H1 (cell line): ENCODE results near the gene IQCE.
"Not testable (repeated sequence)": the region's sequence is repeated elsewhere in the genome, so short reads cannot be mapped to it uniquely, and the experiment has no call there.

Experiments used
- BRCA1 ChIP-seq: IDR thresholded peaks from 2 replicates; pipeline ENCODE4 v1.6.1; 2012; ENCODE audit warnings: low read depth, low read length, improper control_type of control experiment
- CREB1 ChIP-seq: IDR thresholded peaks from 2 replicates; pipeline ENCODE4 v1.6.1; 2012; ENCODE audit warnings: inconsistent platforms
- JUN ChIP-seq: IDR thresholded peaks from 2 replicates; pipeline ENCODE4 v1.6.1; 2011; ENCODE audit warnings: low read depth, mild to moderate bottlenecking, improper control_type of control experiment, low read length
- RBBP5 ChIP-seq: IDR thresholded peaks from 2 replicates; pipeline ENCODE4 v1.7.1; 2012; ENCODE audit warnings: low read depth, mild to moderate bottlenecking, inconsistent platforms, low read length, moderate library complexity, borderline replicate concordance
- TF ChIP-seq, protein P1 (sequence below), 3 experiments: IDR thresholded peaks; 1 replicate in 2 of 3; 2 replicates in 1 of 3; pipeline versions ENCODE4 v1.5.1 to v1.6.1; 2011; ENCODE audit warnings: low read length in 3 of 3, mild to moderate bottlenecking in 3 of 3, inconsistent platforms in 2 of 3, low read depth in 1 of 3, moderate library complexity in 1 of 3; ENCODE audit not compliant: insufficient read depth in 1 of 3; ENCODE audit errors: control extremely low read depth in 1 of 3
- TF ChIP-seq, protein P2 (sequence below): IDR thresholded peaks from 2 replicates; pipeline ENCODE4 v1.6.1; 2012; ENCODE audit warnings: low read length, inconsistent platforms
- TF ChIP-seq, protein P3 (sequence below): IDR thresholded peaks from 2 replicates; pipeline ENCODE4 v1.6.1; 2012; ENCODE audit warnings: inconsistent platforms

DNA sequence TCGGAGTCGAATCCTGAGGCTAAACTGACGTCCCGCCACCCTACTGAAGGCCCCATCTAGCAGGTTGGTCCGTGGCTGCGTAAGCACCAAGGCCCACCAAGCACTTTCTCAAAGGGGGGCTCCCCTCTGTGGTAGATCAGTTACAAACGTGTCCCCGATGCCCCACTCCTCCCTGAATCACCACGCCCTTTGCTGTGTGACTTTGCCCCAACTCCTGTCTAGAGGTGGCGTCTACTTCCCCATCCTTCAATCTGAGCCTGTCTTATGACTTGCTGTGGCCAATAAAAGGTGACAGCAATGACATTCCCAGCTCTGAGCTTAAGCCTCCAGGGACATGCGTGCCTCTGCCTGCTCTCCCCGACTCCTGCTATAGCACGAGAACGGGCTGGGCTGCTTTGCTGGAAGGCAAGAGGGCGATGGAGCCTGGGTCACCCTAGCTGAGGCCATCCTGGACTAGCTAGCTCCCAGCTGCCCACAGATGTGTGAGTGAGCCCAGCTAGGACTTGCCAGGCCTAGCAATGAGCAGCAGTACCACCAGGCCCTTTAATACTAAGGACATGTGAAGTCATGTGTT is 26.5 kb upstream of the IQCE start:
- TF ChIP-seq, protein P1, sequence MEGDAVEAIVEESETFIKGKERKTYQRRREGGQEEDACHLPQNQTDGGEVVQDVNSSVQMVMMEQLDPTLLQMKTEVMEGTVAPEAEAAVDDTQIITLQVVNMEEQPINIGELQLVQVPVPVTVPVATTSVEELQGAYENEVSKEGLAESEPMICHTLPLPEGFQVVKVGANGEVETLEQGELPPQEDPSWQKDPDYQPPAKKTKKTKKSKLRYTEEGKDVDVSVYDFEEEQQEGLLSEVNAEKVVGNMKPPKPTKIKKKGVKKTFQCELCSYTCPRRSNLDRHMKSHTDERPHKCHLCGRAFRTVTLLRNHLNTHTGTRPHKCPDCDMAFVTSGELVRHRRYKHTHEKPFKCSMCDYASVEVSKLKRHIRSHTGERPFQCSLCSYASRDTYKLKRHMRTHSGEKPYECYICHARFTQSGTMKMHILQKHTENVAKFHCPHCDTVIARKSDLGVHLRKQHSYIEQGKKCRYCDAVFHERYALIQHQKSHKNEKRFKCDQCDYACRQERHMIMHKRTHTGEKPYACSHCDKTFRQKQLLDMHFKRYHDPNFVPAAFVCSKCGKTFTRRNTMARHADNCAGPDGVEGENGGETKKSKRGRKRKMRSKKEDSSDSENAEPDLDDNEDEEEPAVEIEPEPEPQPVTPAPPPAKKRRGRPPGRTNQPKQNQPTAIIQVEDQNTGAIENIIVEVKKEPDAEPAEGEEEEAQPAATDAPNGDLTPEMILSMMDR (IDR thresholded peaks at IDR 0.05; ENCODE audit: control extremely low read depth in 1 of 3, insufficient read depth in 1 of 3, low read depth in 1 of 3, low read length in 3 of 3) = not testable (repeated sequence)
- TF ChIP-seq BRCA1, CREB1, RBBP5, JUN: not testable (repeated sequence)
- TF ChIP-seq, protein P2, sequence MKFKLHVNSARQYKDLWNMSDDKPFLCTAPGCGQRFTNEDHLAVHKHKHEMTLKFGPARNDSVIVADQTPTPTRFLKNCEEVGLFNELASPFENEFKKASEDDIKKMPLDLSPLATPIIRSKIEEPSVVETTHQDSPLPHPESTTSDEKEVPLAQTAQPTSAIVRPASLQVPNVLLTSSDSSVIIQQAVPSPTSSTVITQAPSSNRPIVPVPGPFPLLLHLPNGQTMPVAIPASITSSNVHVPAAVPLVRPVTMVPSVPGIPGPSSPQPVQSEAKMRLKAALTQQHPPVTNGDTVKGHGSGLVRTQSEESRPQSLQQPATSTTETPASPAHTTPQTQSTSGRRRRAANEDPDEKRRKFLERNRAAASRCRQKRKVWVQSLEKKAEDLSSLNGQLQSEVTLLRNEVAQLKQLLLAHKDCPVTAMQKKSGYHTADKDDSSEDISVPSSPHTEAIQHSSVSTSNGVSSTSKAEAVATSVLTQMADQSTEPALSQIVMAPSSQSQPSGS = not testable (repeated sequence)
- TF ChIP-seq, protein P3, sequence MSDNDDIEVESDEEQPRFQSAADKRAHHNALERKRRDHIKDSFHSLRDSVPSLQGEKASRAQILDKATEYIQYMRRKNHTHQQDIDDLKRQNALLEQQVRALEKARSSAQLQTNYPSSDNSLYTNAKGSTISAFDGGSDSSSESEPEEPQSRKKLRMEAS = not testable (repeated sequence)
